ENCODE measurements around the gene CSPG4. TPM values are rescaled to one million over a fixed set of nuclear protein-coding genes. Genes with fewer than 3 reads are reported as not detected.

The CSPG4 gene
- total RNA-seq, 1 donor from 2014 or later = 0.07 TPM

Other genes with a start within 250 kb of the CSPG4 start
- 8.6 and 11.4 TPM in 2 replicates for gene PTPN9, start 133.5 kb downstream of the CSPG4 start, total RNA-seq (ENCODE audit: low replicate concordance)
- gene SNUPN, start 87.1 kb downstream of the CSPG4 start, total RNA-seq (ENCODE audit: low replicate concordance) = 18.4 and 20.7 TPM in 2 replicates
- gene IMP3, start 72.6 kb downstream of the CSPG4 start, total RNA-seq (ENCODE audit: low replicate concordance) = 62.1 and 96.1 TPM in 2 replicates
- 10.1 and 20.7 TPM in 2 replicates for gene SNX33, start 64.9 kb downstream of the CSPG4 start, total RNA-seq (ENCODE audit: low replicate concordance)
- gene UBE2Q2, start 130.6 kb upstream of the CSPG4 start, total RNA-seq (ENCODE audit: low replicate concordance) = 21.8 and 25.8 TPM in 2 replicates
- 58.4 and 70.9 TPM in 2 replicates for gene FBXO22, start 191.0 kb upstream of the CSPG4 start, total RNA-seq (ENCODE audit: low replicate concordance)